Prostate gland (tissue), 2 donors: Measurements from ENCODE around the gene FLYWCH1.

Source experiments
- CTCF ChIP-seq, 4 experiments: fragments of 200-600 bp in 2 of 4; fragments of 450-650 bp in 2 of 4; sonication (generic) in 2 of 4; IDR thresholded peaks; 1 replicate in 3 of 4; 2 replicates in 1 of 4; pipeline ENCODE4 v1.5.1; 2016 to 2019; ENCODE audit warnings: antibody characterized with exemption in 4 of 4, mild to moderate bottlenecking in 2 of 4, moderate library complexity in 2 of 4
- POLR2AphosphoS5 ChIP-seq: sonication (generic); formaldehyde crosslinking; IDR thresholded peaks from one replicate; pipeline ENCODE4 v1.6.1; 2017; ENCODE audit warnings: antibody characterized with exemption

DNA sequence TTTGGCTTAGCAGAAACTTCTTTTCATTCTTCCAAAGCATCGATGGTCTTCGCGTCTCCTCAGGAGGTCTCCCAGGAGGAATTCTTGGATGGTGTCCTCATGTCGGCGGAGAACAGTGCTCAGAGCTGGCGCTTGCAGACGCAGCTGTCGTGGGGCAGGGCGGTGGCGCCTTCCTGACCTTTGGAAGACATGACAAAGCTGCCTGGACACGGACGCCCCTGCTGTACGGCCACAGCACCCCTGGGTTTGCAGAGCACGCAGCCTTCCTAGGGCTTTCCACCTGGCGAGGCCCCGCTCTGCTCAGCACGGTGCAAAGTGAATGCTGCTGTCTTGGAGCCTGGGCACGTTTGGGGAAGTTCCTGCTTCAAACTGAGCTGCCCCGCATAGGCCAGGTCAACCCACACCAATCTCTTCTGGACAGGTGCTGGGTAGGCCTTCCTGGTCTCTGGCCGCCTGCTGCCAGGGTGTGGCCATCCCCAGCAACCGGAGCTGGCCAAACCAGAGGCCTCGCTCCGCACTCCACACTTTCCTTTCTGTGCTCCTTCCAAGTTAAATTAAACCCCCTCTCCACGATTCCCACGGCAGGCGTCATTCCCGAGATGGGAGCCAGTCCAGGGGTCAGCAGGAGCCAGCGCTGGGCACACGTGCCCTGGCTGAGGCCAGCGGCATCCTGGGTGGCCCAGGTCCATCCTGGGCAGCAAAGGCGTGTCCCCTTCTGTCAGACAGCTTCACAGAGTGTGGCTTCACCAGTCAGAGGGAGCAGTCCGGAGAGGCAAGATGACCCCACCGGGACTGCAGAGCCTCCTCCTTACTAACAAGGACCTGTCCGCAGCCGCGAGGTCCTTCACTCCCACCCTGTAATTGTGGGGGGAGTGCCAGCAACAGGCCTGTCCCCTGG is 37.3 kb downstream of the FLYWCH1 start:
- no peak for TF ChIP-seq CTCF (IDR thresholded peaks at IDR 0.05)
- TF ChIP-seq POLR2AphosphoS5, result no peak
